GM20431 (cell line): Measurements from ENCODE around the gene MMP17.
"Not testable (repeated sequence)": the region's sequence is repeated elsewhere in the genome, so short reads cannot be mapped to it uniquely, and the experiment has no call there.

Experiments
- in situ Hi-C: fragments of 300-500 bp; cut with MseI, MboI; formaldehyde crosslinking; loops from one replicate; pipeline ENCODE4 v1.15.0; 2020; ENCODE audit warnings: low sequenced_read_pairs; ENCODE audit not compliant: unreplicated experiment

Gene MMP17

DNA sequence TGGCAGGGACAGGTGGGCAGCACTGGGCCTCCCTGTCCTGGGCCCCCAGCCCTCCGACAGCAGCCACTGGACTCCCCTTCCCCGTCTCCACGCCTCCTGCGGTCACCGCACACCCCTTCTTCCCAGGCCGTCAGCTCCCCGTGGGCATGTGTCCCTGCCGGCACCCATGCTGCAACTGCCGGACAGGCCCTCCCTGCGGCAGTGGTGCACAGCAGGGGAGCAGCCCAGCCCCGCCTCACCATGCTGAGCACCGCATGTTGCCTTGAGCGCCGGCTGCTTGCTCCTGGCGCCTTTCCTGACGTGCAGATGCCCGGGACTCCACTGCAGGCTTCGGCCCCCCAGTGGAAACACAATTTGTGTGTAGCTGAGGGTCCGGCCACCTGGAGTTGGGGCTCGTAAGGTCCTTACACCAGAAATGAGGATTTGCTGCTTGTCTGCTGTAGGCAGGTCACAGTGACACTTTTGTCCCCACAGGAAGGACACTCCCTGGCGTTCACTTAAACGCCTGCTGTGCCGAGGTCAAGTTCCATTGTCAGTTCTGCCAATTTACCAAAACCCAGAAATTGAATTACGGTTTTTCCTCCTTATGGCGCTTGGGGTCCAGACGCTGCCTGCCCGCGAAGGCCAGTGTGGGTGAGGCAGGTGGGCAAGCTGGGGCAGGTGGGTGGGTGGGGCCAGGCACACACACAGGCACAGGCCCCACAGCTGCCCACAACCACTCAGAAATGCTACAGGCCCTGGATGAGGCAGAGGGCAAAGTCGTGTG lies 28.2 kb upstream of the MMP17 start:
- in situ Hi-C loops, result no loop called here

DNA sequence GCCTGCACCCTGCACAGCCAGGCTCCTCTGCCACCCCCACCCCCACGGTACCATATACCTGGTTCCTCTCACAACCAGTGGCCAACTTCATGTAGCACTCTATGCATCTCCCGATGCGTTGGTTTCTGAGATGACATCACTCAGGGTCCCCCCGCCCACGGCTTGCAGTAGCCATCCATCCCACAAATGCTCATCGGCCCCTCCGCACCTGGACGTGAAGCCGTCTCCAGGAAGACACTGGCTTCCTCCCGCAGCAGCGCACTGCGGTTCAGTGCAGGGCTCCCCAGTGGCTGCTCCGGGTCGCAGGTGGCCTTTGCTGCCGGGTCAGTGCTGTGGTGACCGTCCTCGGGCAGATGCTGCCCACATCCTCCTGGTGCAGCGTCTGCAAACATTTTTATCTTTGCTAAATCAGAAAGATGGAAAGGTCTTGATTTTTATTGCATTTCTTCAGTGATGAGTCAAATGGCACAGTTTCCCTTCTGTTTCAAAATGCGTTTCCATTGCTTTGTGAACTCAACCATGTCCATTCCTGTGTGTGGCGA lies 27.5 kb upstream of the MMP17 start:
- in situ Hi-C loops, result no loop called here

DNA sequence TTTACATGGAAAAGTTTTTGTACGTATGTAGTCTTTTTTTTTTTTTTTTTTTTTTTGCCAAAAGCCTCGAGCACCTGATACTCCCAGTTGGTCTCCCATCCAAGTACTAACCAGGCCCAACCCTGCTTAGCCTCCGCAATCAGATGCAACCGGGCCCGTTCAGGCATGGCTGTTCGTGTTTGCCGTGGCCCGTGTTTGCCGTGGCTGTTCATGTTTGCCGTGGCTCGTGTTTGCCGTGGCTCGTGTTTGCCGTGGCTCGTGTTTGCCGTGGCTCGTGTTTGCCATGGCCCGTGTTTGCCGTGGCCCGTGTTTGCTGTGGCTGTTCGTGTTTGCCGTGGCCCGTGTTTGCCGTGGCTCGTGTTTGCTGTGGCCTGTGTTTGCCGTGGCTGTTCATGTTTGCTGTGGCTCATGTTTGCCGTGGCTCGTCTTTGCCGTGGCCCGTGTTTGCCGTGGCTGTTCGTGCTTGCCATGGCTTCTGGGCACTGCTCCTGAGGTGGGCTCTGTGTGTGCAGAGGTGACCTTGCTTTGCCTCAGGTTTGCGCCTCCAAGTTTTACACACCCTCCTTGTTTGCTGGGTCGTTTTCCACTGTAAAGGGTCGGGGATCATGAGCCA lies 26.8 kb upstream of the MMP17 start:
- in situ Hi-C loops, result no loop called here

DNA sequence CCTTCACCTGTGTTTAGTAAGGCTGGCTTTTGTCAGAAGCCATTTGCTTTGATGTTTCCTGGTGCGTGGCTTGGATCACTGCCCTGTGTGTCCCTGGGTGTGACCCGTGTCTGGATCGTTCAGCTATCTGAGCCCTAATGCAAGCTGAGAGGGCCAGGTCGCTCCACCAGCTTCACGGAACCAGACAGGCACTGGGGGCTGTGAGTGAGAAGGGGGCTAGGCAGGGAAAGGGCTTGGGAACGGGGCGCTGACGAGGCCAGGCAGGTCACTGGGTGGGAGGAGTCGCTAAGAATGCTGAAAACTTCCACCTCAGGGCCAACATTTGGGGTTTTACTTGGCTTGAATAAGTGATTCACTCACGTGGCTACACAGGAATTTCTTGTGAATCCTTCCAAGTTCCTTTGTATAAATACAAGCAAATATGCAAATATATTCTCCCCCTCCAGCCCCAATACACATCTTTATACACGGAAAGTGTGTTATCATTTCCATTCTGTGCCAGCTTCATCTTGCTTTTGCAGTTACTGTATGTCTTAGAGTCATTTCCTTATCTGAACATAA lies 24.2 kb upstream of the MMP17 start:
- in situ Hi-C loops, result no loop called here

DNA sequence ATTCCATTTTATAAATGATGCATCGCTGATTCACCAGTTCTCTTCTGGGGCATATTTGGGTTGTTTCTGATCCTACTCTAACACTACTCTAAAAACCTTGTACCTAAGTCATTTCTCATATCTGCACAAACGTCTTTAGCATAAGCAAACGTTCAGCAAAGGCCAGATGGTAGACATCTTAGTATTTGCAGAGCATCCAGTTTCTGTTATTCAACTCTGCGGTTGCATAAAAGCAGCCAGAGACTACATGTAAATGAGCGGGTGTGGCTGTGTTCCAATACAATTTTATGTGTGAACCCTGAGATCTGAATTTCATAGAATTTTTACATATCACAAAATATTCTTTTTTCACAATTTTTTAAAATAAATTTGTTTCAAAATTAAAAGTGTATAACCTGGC lies 22.8 kb upstream of the MMP17 start:
- in situ Hi-C loops, result no loop called here

DNA sequence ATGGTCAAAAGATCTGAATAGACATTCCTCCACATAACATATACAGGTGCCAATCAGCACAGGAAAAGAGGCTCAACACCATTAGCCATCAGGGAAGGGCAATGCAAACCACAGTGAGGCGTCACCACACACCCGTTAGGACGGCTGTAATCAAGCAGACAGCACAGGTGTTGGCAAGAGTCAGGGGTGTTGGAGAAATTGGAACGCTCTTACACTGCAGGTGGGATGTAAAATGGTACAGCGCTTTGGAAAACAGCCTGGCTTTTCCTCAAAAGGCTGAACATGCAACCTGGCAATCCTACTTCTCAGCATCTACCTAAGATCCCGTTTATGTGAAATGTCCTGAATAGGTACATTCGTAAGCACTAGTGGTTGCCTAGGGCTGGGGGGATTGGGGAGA lies 21.5 kb upstream of the MMP17 start:
- in situ Hi-C loops, result no loop called here

DNA sequence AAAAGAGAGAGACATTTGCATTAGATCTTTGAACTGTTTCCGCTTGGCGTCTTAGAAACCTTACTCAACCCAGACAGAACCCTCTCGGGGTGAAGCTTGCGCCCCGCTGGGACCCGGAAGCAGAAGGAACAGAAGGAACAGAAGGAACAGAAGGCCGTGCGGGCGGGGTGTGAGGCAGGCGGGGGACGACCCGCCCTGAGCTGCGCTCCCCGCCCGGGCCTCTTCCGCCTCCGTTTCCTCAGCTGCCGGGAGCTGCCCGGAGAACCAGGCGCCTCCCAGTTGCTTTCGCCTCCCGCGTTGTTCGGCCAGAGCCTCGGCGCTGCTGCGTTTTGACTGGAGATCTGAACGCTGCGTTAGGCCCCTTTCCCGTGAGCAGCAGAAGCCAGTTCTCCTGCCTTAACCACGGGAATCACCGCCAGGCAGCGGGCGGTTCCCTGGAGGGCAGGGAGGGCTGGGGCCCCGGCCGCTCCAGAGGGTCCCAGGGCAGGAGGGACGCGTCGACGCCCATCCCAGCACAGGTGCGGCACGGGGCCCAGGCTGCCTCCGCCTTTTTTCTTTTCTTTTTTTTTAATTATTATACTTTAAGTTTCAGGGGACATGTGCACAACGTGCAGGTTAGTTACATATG lies 19.3 kb upstream of the MMP17 start:
- in situ Hi-C loops, result no loop called here

DNA sequence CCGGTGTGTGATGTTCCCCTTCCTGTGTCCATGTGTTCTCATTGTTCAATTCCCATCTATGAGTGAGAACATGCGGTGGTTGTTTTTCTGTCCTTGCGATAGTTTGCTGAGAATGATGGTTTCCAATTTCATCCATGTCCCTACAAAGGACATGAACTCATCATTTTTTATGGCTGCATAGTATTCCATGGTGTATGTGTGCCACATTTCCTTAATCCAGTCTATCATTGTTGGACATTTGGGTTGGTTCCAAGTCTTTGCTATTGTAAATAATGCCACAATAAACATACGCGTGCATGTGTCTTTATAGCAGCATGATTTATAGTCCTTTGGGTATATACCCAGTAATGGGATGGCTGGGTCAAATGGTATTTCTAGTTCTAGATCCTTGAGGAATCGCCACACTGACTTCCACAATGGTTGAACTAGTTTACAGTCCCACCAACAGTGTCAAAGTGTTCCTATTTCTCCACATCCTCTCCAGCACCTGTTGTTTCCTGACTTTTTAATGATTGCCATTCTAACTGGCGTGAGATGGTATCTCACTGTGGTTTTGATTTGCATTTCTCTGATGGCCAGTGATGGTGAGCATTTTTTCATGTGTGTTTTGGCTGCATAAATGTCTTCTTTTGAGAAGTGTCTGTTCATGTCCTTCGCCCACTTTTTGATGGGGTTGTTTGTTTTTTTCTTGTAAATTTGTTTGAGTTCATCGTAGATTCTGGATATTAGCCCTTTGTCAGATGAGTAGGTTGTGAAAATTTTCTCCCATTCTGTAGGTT lies 18.5 kb upstream of the MMP17 start:
- in situ Hi-C loops, result not testable (repeated sequence)

DNA sequence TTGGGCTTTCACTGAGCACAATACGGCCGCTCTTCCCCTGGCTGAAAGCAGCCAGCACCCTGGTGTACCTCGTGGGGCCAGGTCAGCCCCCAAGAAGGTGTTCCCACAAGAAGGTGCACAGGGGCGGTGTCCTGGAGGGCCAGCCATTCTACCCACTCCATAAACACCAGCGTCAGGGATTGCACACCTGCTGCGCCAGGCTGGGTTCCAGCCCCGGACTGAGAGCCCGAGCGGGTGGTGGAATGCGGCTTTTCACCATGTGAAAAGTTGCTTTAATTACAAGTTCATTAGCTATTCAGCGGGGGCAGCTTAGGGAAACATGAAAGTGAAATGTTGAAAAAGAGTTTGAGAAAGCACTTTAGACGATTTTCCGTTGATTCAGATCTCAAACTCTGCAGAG lies 17.5 kb upstream of the MMP17 start:
- in situ Hi-C loops, result no loop called here

DNA sequence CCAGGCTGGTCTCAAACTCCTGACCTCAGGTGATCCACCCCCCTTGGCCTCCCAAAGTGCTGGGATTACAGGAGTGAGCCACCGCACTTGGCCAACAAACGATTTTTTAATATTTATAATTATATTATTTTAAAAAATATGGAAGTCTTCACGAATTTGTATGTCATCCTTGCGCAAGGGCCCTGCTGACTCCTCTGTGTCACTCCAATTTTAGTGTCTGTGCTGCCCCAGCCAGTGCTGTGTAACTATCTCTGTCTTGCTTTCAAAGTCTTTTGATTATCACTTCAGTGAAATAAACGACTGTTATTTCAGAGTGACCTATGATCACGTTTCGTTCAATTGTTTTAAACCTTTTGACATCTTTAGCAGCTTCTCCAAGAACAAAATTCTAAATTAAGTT lies 13.1 kb upstream of the MMP17 start:
- in situ Hi-C loops, result no loop called here

DNA sequence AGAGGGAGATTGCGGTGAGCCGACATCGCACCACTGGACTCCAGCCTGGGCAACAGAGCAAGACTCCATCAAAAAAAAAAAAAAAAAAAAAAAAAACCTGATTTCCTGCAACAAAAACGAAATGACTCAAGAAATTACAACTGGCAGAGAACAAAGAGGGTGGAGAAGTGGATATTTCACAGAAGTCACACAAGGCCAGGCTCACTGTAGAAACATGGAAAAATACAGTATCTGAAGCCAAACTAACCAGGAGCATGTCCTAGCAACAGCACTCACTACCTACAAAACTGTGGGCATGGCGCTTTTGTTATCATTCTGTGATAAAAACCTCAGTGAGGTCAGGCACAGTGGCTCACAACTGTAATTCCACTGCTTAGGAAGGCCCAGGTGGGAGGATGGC lies 11.7 kb upstream of the MMP17 start:
- in situ Hi-C loops, result no loop called here

DNA sequence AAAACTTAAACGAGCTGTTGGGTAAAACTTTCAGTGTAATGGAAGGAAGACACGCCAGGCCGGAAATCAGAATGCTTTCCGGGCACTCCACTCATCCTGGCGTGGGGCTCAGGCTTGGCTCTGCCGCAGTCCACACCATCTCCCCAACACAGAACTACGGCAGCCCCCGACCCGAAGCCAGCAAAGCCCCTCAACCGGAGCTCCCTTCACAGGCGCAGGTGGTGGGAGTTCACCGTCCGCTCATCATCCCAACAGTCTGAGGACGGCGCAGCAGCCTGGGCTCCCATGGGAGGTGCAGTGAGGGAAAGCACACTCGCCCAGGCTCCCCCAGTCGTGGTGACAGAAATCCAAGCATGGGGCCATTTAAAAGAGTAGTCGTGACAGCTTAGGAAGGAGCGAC lies 11.0 kb upstream of the MMP17 start:
- in situ Hi-C loops, result no loop called here

DNA sequence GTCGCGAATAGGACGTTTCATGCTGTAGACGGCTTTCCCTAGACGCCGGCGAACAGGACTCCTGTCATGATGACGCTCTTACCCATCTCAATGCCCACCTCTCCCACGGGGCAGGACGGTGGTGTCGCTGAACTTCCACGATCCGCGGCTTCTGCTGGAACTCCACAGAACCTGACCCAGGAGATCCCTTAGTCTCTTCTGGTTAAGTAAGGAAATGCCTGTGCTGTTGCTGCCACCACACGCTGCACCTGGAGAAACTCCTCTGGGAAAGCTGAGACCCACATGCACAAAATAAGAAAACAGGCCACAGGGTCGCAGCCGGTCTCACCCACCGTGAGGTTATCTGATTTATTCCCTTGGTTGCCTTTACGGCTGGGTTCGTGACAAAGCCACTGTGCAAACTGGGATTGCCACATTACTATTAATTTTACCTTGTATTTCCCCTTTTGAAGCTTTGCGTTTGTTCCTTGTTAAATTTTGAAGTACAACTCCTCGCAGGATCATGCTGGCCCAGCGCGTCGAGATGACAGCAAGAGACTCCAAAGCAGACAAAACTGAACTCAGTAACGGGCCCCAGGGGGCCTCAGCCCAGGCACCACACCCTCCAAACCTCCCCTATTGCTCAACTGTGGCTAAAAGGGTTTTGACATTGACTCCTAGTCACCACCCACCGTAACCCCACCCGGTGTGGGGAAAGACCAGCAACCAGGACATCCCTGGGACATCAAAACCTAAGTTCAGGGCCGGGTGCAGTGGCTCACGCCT lies 9.2 kb upstream of the MMP17 start:
- in situ Hi-C loops, result no loop called here

DNA sequence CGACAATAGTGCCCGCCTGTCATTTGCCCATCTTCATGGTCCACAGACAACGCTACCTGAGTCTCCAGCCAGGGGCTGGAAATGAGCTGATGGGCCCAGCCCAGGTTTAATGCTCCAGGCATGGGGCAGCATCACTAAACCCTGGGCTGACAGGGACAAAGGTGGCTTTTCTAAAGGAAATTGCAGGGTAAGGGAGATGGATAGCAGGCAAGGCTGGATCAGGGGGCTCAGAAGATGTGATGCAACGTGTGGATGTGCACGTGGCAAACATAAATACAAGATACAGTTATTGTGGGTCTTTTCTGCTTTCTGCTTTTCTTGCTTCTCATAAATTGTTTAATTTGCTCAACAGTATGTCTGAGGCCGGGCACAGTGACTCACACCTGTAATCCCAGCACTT lies 3.7 kb upstream of the MMP17 start:
- in situ Hi-C loops, result no loop called here

DNA sequence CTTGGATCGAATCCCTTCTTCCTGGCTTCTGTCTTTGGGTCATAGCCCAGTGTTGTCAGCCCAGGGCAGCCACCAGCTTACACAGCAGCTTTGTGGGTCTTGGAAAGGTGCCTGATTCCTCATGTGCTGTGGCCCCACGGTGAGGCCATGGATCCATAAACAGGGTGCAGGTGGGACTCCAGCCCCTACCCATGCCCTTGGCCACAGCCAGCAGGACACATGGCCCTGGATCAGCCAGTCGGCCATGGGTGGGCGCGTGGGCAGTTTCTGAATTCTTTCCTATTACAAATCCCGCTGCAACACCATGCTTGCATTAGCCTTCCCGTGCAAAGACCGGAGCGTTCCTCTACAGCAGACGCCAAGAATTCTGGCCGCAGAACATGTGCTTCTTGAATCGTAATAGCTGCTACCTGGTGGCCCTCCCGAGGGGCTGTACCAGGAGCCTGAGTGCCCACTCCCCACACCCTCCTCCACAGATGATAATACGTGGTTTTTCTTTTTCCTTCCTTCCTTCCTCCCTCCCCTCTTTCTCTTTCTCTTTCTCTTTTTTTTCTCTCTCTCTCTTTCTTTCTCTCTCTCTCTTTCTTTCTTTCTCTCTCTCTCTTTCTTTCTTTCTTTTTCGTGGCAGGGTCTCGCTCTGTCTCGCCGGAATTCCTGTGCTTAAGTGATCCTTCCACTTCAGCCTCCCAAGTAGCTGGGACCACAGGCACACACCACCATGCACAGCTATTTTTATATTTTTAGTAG lies 2.9 kb upstream of the MMP17 start:
- in situ Hi-C loops, result no loop called here

DNA sequence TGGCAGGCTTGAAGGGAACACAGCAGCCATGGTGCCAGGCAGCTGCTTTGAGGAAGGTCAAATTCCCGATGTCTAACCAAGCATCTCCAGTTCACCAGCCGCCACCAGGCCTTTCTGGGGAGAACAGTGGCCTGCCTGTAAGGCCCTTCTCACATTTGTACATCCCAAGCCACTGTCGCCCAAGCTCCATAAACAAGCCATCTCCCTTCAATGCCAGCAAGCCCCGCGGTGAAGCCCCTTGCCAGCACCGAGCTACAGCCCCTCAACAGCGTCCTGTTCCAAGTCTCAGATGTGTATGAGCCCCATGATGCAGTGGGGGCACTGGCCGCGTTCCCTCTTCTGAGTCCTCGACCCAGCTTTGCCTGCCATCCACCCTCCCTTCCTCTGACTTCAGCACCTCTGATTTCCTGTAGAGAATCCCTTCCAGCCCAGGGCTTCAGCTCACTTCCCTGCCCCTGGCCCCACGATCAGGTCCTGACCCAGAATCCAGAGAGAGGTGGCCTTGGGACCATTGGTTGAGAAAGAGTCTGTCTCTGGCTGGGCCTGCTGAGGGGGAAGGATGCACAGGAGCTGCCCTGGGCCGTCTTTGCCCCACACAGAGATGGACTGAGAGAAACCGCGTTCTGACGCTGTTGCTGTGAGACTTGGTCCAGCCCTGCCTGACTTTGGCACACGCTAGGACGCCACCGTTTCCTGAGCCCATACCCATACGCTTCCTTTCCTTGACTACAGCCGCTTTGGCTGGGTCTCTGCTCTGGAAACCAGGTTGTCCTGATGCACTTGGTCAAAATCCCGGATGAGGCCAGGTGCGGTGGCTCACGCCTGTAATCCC lies 1.9 kb upstream of the MMP17 start:
- in situ Hi-C loops, result no loop called here

DNA sequence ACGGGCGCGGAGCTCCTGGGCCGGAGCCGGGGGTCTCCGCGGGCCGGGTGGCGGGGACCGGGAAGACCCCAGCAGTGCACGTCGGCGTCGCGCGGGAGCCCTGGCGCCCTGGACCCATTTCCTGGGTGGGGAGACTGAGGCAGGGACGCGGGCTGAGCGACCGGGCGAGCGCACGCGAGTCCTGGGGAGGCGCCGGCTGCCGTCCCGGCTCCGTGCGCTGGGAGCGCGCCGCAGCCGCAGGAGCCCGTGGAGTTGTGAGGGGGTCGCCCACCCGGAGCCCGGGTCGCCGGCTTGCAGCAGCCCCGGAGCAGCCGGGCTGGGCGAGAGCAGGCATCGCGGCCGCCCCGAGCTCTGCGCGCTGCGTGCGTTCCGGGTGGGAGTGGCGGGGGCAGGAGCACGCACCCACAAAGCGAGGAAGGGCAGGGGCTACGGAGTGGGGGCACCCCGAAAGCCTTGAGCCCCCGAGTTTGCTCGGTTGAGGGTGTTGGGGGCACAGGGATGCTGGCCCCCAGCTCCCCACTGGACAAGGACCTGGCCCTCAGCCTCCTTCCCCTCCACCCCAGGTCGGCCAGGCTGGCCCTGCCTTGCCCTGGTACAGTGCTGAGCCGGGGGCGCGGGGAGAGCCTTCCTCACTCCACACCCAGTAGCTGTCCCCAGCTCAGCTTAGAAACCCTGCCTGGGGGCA lies 620 bp downstream of the MMP17 start:
- in situ Hi-C loops, result no loop called here

DNA sequence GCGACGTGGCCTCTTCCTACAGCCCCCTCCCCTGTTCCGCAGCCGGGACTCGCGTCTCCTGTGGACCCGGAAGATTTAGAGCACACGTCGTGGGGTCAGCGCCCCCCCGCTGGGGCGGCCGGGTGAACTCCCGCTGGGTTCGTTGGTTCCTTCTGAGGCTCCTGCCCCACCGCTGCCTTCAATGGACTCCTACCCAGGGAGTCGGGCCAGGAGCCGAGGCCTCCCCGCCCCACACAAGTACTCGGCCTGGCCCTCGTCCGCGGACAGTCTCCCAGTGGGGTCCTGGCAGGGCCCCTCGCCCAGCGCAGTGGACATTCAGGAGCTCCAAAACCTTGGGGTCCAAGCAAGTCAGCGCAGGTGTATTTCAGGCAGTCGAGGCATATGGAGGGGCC lies 1.2 kb downstream of the MMP17 start:
- in situ Hi-C loops, result no loop called here
